H1 (cell line): ENCODE measurements around the gene CAPZA2. TPM values are rescaled to one million over a fixed set of nuclear protein-coding genes. Genes with fewer than 3 reads are reported as not detected.

Source experiments
- CTBP2 ChIP-seq: IDR thresholded peaks from 2 replicates; pipeline ENCODE4 v1.7.0; 2011; ENCODE audit warnings: borderline replicate concordance, mild to moderate bottlenecking, moderate library complexity, mixed read lengths, low read length; ENCODE audit not compliant: insufficient read depth, insufficient read length
- POU5F1 ChIP-seq: IDR thresholded peaks from 2 replicates; pipeline ENCODE4 v1.6.1; 2011; ENCODE audit warnings: low read depth, mild to moderate bottlenecking, low read length, moderate library complexity
- RAD21 ChIP-seq, 2 experiments: IDR thresholded peaks in 1 of 2; conservative IDR thresholded peaks in 1 of 2; 2 replicates each; pipeline ENCODE4 v1.6.1; 2011; ENCODE audit warnings: low read depth in 2 of 2, low read length in 2 of 2, improper control_type of control experiment in 1 of 2, inconsistent platforms in 1 of 2, mild to moderate bottlenecking in 1 of 2, moderate library complexity in 1 of 2
- polyA plus RNA-seq, 7 experiments: library from polyadenylated mRNA; depleted of rRNA in 3 of 7; stranded (reverse) in 5 of 7; unstranded in 2 of 7; fragments of >200 nt in 5 of 7; fragments of 200-250 nt in 2 of 7; gene quantifications; 1 replicate in 5 of 7; 2 replicates in 1 of 7; 4 replicates in 1 of 7; pipeline versions ENCODE4 v1.2.1 to v1.2.3, GENCODE V29; 2011 to 2013; ENCODE audit warnings: missing spikeins in 2 of 7, mixed read lengths in 2 of 7
- total RNA-seq: library from RNA; stranded (reverse); fragmentation: NEBNext Ultra II Directional; extraction: Animal tissue kit (Norgen Biotek cat#: 25700); gene quantifications from 2 replicates; pipeline ENCODE4 v1.2.1, GENCODE V29; 2021

The CAPZA2 gene
- total and polyA plus RNA-seq, 2 of the 8 experiments (the other 6 are each of a cell fraction or from before 2014, with no cell fraction given) = 33.2 to 145 TPM

- TF ChIP-seq CTBP2 (no peak), RAD21 (IDR thresholded peaks at IDR 0.05 in 1 of 2, conservative IDR thresholded peaks at IDR 0.05 in 1 of 2; ENCODE audit: low read depth in 2 of 2, low read length in 2 of 2) (no peak), POU5F1 (no peak)
Observed at GRCh38 chr7:116843378-116843777, 19.0 kb upstream of the CAPZA2 start (continued).
